Measurements from ENCODE around the gene CHD3.

CHD3 gene

GRCh38 chr17:7894226-7894625 lies 5.6 kb downstream of the CHD3 start:
- no peak for DNase-seq (ENCODE audit: low read depth, low spot score)

DNA sequence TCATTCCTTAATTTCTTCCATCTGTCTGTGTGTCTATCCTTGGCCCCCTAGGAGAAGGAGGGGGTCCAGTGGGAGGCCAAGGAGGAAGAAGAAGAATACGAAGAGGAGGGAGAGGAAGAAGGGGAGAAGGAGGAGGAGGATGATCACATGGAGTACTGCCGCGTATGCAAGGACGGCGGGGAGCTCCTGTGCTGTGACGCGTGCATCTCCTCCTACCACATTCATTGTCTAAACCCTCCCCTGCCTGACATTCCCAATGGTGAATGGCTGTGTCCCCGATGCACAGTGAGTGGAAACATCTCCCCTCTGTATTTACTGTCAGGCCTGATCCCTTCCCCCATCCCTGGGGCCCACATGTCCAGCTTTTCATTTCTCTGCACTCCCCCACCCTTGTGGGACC lies 6.3 kb downstream of the CHD3 start:
- no peak for DNase-seq (ENCODE audit: low read depth, low spot score)

DNA sequence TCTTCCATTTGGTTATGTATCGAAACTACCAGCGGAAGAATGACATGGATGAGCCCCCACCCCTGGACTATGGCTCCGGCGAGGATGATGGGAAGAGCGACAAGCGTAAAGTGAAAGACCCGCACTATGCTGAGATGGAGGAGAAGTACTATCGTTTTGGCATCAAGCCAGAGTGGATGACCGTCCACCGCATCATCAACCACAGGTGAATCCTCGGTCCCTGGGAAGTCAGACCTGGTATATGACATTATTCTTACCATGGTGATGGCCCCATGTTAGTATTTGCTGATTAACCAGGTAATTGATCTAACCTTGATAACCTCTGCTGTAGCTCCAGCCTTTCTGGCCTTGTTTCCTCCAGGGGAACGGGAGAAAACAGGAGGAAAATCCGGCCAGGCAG lies 8.5 kb downstream of the CHD3 start:
- no peak for DNase-seq (ENCODE audit: low read depth, low spot score)

GRCh38 chr17:7897773-7898172 lies 9.2 kb downstream of the CHD3 start:
- DNase-seq (ENCODE audit: low read depth, low spot score) = no peak

DNA sequence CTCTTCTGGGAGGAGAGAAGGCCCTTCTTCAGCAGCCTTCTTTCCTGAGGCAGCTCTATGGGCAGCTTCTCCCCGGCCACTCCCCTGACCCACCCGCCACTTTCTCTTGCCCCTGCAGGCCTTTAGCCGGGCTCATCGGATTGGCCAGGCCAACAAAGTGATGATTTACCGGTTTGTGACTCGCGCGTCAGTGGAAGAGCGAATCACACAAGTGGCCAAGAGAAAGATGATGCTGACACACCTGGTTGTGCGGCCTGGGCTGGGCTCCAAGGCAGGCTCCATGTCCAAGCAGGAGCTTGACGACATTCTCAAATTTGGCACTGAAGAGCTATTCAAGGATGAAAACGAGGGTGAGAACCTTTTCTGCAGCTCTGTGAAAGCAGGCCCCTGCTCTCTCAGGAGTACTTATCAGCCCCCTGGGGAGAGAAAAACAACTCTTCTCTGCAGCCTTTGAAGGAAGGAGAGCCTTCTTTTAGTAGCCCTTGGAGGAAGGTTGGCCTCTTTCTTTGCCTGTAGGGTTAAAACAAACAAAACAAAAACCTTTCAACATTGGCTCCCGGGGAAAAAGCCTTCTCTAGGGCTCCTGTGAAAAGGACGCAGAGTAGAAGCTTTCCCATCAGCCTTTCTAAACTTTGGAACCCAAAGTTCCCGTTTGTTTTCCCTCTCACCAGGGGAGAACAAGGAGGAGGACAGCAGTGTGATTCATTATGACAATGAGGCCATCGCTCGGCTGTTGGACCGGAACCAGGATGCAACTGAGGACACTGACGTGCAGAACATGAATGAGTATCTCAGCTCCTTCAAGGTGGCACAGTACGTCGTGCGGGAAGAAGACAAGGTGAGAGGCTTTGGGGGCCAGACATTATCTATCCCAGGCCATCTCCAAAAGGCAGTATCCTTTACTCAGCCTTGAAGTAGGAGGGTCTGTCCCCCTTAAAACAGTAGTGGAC lies 14.8 kb downstream of the CHD3 start:
- DNase-seq (ENCODE audit: low read depth, low spot score) = peak; percentile 75

DNA sequence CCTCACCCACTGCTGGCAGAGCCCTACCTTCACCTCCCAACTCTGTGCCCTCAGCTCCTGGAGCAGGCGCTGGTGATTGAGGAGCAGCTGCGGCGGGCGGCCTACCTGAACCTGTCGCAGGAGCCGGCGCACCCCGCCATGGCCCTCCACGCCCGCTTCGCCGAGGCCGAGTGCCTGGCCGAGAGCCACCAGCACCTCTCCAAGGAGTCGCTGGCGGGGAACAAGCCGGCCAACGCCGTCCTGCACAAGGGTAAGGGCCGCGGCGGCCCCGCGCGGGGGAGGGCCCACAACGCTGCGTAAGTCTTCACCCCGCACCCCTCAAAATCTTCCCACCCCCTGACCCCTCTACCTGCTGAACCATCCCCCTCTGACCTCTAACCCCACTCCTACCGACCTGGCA lies 20.5 kb downstream of the CHD3 start:
- no peak for DNase-seq (ENCODE audit: low read depth, low spot score)

DNA sequence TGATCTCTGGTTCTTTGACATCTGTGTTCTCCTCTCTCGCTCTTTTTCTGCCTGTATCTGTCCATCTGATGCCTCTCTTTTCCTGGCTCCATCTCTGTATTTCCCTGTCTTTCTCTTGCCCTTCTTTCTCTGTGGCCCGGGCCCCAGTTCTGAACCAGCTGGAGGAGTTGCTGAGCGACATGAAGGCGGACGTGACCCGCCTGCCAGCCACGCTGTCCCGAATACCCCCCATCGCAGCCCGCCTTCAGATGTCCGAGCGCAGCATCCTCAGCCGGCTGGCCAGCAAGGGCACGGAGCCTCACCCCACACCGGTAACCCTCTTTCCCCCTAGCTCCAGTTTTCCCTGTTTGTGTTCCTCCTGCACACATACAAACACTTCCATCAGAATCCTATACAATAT lies 21.7 kb downstream of the CHD3 start:
- DNase-seq (ENCODE audit: low read depth, low spot score) = no peak

DNA sequence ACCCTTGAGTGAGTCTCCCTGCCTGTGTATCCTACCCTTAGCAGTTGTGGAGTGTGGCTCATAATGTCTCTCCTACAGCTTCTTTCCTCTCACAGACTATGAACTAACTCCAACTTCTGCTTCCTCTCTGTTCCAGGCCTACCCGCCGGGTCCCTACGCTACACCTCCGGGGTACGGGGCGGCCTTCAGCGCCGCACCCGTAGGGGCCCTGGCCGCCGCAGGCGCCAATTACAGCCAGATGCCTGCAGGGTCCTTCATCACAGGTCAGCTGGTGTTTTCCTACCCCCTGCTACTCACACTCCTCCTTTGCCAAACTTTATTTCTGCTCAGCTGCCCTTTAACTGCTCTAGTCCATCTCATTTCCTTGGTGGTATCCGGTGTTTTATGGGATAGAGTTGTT lies 22.1 kb downstream of the CHD3 start:
- no peak for DNase-seq (ENCODE audit: low read depth, low spot score)

DNA sequence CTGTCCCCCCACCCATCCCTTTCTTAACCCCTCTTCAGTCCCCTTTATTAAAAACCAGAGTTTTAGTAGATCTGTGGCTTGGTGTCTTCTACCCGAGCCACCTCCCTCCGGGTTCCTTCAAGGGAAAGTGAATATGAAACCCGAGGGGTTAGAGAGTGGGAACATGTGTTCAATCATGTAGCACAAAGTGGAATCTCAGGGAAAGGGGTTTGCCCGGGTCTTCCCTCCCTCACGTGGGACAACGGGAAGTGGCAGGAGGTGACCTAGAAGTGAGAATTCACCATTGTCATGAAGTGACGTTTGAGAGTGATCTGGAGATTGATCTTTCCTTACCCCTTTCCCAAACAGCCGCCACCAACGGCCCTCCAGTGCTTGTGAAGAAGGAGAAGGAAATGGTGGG lies 22.5 kb downstream of the CHD3 start:
- no peak for DNase-seq (ENCODE audit: low read depth, low spot score)

GRCh38 chr17:7912927-7913524 lies 24.4 kb downstream of the CHD3 start:
- peak; percentile 70 for DNase-seq (ENCODE audit: low read depth, low spot score)

DNA sequence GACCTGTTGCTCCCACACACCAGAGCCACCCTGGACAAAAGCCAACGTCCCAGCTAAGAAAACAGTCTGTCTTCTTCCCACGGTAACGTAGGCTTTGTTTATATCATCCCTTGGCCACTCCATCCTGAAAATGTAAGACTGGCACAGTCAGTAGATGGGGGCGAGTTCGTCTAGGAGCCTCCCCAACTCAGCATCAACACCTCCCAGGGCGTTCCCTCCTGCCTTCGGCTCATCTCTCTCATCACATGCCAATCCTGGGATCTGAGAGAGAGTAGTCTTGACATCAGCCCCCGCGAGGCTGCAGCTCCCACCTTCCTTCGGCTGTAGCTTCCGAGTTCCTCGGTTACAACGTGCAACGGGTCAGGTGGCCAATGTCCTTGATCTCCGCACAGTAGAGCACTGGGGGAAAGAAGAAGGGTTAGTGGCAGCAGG lies 26.6 kb downstream of the CHD3 start:
- DNase-seq (ENCODE audit: low read depth, low spot score) = no peak

GRCh38 chr17:7915611-7916384 lies 27.2 kb downstream of the CHD3 start, which contains the start of gene RNF227:
Gene RNF227 (minus strand): TSS chr17:7916289. CDS start chr17:7916195, 94 bp downstream.
- peak; percentile 92 for DNase-seq (ENCODE audit: low read depth, low spot score)

DNA sequence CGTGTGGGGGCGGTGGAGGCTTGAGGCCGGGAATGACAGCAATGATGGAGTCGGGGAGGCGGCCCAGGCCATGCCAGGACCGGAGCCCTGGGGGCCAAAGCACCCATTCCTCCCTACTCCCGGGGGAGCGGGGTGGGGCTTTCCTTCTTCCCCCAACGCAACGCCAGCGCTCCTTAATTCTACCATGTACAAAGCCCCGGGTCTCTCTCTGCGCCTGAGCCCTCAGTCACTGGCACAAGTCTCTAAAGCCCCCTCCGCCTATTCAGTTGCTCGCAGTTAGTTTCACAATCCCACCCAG lies 27.7 kb downstream of the CHD3 start:
- DNase-seq (ENCODE audit: low read depth, low spot score) = no peak

DNA sequence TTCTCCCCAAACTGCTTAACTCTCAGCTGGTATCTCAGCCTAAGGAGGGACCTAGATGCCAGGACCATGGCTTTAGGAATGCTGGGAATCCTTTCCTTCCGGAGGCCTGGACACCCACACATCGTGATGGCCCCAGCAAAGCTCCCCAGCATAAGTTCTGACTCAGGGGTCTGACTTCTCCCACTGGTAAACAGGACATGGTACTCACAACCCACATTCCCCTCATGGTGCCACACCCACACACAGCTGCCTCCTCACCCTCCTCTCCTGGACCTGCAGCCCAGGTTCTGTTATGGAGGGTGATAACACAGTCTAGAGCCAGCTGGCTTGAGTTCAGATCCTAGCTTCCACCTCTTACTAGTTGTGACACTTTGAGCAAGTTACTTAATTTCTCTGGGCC lies 28.2 kb downstream of the CHD3 start:
- DNase-seq (ENCODE audit: low read depth, low spot score) = no peak

DNA sequence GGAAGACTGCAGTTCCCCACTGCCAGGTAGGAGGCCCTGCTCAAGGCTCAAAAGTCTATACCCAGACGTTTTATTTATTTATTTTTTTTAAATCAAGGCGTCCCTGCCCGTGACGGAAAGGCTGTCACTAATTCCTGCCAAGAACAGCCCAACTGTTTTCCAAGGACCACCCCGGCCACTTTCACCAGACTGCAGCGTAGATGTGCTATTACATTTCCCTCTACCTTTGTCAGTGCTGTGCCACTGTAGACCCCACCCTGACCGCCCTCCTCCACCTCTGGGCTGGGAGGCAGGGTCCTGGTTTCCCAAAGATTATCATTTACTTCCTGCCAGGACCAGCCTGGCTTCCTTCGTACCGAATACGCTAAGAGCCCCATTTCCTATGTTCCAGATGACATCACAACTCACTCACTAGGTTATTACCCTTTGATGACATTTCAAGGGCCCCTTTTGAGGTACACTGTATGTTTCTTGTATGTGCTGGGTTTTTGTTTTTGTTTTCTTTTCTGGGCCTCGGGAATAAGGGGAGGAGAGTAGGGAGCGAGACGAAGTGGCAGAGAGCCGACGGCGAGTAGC lies 33.8 kb downstream of the CHD3 start:
- no peak for DNase-seq (ENCODE audit: low read depth, low spot score)

GRCh38 chr17:7922845-7923628 lies 34.4 kb downstream of the CHD3 start:
- DNase-seq (ENCODE audit: low read depth, low spot score) = peak; percentile 87

DNA sequence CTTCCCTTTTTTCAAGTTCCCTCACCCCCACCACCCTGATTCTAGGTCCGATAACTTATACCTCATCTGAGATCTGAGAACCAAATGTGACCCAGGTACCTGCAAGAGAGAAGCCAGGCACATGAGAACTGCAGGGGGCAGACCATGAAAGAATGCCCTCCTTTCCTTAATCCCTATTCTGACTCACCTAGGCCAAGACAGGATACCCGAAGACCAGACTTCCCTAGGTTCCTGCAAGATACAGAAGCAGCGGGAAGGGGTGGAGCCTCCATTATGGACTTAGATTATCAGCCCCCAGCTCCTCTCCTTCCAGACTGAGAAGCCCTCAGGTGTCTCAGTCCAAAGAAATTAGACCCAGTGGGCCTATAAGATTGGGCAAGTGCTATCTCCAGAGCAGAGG lies 39.0 kb downstream of the CHD3 start:
- no peak for DNase-seq (ENCODE audit: low read depth, low spot score)

- peak; percentile 85 for DNase-seq (ENCODE audit: low read depth, low spot score)
Observed at GRCh38 chr17:7929158-7930023, 40.8 kb downstream of the CHD3 start, which contains the start of gene KCNAB3. Gene KCNAB3 (minus strand): TSS chr17:7929856. CDS start chr17:7929435, 421 bp downstream.

GRCh38 chr17:7930841-7931631 lies 42.4 kb downstream of the CHD3 start:
- DNase-seq (ENCODE audit: low read depth, low spot score) = no peak

All from ELF-1 (cell line).